IMR-90 (cell line): Measurements from ENCODE around the gene TAF4B. TPM values are rescaled to one million over a fixed set of nuclear protein-coding genes. Genes with fewer than 3 reads are reported as not detected.

Experiments used
- ATAC-seq: fragments of 200-7000 bp; cut with Tn5 transposase; 2 replicates; pipeline ENCODE4 v1.9.1; 2020; ENCODE audit warnings: low read depth, mild to moderate bottlenecking, moderate library complexity
- BruUV-seq: library from RNA; stranded (reverse); fragments of 400-500 nt; replicated peaks from 2 replicates; lab custom pipeline; 2021; lab: Mats Ljungman, UMichigan
- CTCF ChIA-PET: fragments of 300-600 bp; formaldehyde crosslinking; extraction: SDS; loops from one replicate; lab custom pipeline; 2021; ENCODE audit warnings: antibody characterized with exemption; lab: Yijun Ruan, JAX
- POLR2A ChIA-PET: fragments of 300-600 bp; sonication (Branson Sonifier 250); formaldehyde crosslinking; loops from one replicate; lab custom pipeline; 2022; ENCODE audit warnings: antibody characterized with exemption; ENCODE audit not compliant: unreplicated experiment; lab: Charles Lee
- DNase-seq: peaks from one replicate; pipeline ENCODE4 v3.0.0; 2013
- H2AFZ ChIP-seq: replicated peaks from 2 replicates; pipeline ENCODE3; 2013; ENCODE audit warnings: low read length, mild to moderate bottlenecking; ENCODE audit not compliant: poor library complexity
- H2AK5ac ChIP-seq: 2 replicates; pipeline ENCODE4 v1.6.1; 2013; ENCODE audit warnings: low read depth, low read length, inconsistent platforms
- H2AK9ac ChIP-seq: replicated peaks from 2 replicates; pipeline ENCODE3; 2013; ENCODE audit warnings: mild to moderate bottlenecking, low read depth, low read length, moderate library complexity; ENCODE audit not compliant: poor library complexity
- H2BK120ac ChIP-seq: 2 replicates; pipeline ENCODE4 v1.6.1; 2013; ENCODE audit warnings: low read depth, low read length, inconsistent platforms
- H2BK15ac ChIP-seq: 3 replicates; pipeline ENCODE4 v1.6.1; 2013; ENCODE audit warnings: low read depth, low read length, inconsistent platforms
- H2BK20ac ChIP-seq: 2 replicates; pipeline ENCODE4 v1.6.1; 2013; ENCODE audit warnings: low read depth, mild to moderate bottlenecking, inconsistent platforms, low read length, moderate library complexity
- H2BK5ac ChIP-seq: 2 replicates; pipeline ENCODE4 v1.6.1; 2013; ENCODE audit warnings: mild to moderate bottlenecking, low read depth, low read length, inconsistent platforms; ENCODE audit not compliant: poor library complexity, severe bottlenecking
- H3K14ac ChIP-seq: replicated peaks from 2 replicates; pipeline ENCODE4 v1.6.1; 2013; ENCODE audit warnings: low read depth, low read length, inconsistent platforms
- H3K18ac ChIP-seq: 2 replicates; pipeline ENCODE4 v1.6.1; 2013; ENCODE audit warnings: low read depth, low read length, control low read depth
- H3K23ac ChIP-seq: 2 replicates; pipeline ENCODE4 v1.6.1; 2013; ENCODE audit warnings: low read depth, low read length, inconsistent platforms
- H3K27ac ChIP-seq: 2 replicates; pipeline ENCODE4 v1.5.1; 2013; ENCODE audit warnings: mild to moderate bottlenecking, control low read depth, low read length; ENCODE audit not compliant: insufficient read depth
- H3K27me3 ChIP-seq: 2 replicates; pipeline ENCODE4 v1.6.1; 2013; ENCODE audit warnings: low read length; ENCODE audit not compliant: control insufficient read depth, insufficient read depth
- H3K36me3 ChIP-seq: 2 replicates; pipeline ENCODE4 v1.6.1; 2013; ENCODE audit warnings: low read length, mixed read lengths; ENCODE audit not compliant: control insufficient read depth, insufficient read depth
- H3K4ac ChIP-seq: 2 replicates; pipeline ENCODE4 v1.6.1; 2013; ENCODE audit warnings: low read depth, low read length, inconsistent platforms
- H3K4me1 ChIP-seq: 2 replicates; pipeline ENCODE4 v1.6.1; 2013; ENCODE audit warnings: low read length, mixed read lengths; ENCODE audit not compliant: control insufficient read depth, insufficient read depth
- H3K4me2 ChIP-seq: 2 replicates; pipeline ENCODE4 v1.6.1; 2013; ENCODE audit warnings: low read depth, mild to moderate bottlenecking, control low read depth, low read length, moderate library complexity
- H3K4me3 ChIP-seq: 2 replicates; pipeline ENCODE4 v1.5.1; 2013; ENCODE audit warnings: low read depth, mild to moderate bottlenecking, control low read depth, low read length, moderate library complexity; ENCODE audit not compliant: insufficient read depth
- H3K56ac ChIP-seq: 2 replicates; pipeline ENCODE4 v1.6.1; 2013; ENCODE audit warnings: low read length, inconsistent platforms; ENCODE audit not compliant: insufficient read depth; ENCODE audit errors: extremely low read depth
- H3K79me1 ChIP-seq, 2 experiments: 2 replicates each; pipeline ENCODE4 v1.6.1; 2013; ENCODE audit warnings: low read length in 2 of 2, inconsistent platforms in 1 of 2, low read depth in 1 of 2
- H3K9ac ChIP-seq: 2 replicates; pipeline ENCODE4 v1.6.1; 2013; ENCODE audit warnings: low read depth, low read length, control low read depth
- H3K9me1 ChIP-seq: 2 replicates; pipeline ENCODE4 v1.6.1; 2013; ENCODE audit warnings: low read length, inconsistent platforms; ENCODE audit not compliant: insufficient read depth
- H3K9me3 ChIP-seq: 2 replicates; pipeline ENCODE4 v1.6.1; 2013; ENCODE audit warnings: low read length; ENCODE audit not compliant: control insufficient read depth, insufficient read depth
- H4K20me1 ChIP-seq: 2 replicates; pipeline ENCODE4 v1.6.1; 2013; ENCODE audit warnings: low read length, inconsistent platforms; ENCODE audit not compliant: insufficient read depth
- H4K5ac ChIP-seq: 2 replicates; pipeline ENCODE4 v1.6.1; 2013; ENCODE audit warnings: mild to moderate bottlenecking, low read depth, low read length, control low read depth
- H4K8ac ChIP-seq, 2 experiments: 2 replicates each; pipeline ENCODE4 v1.6.1; 2013; ENCODE audit warnings: low read depth in 2 of 2, low read length in 2 of 2, control low read depth in 1 of 2, inconsistent platforms in 1 of 2
- H4K91ac ChIP-seq: 2 replicates; pipeline ENCODE4 v1.6.1; 2013; ENCODE audit warnings: low read depth, low read length, inconsistent platforms; ENCODE audit not compliant: insufficient read depth
- BHLHE40 ChIP-seq: fragments of 150-350 bp; IDR thresholded peaks from 2 replicates; pipeline ENCODE4 v1.6.1; 2016; ENCODE audit warnings: mild to moderate bottlenecking, low read depth, low read length
- CEBPB ChIP-seq: IDR thresholded peaks from 2 replicates; pipeline ENCODE4 v1.6.1; 2012; ENCODE audit warnings: low read depth, low read length, improper control_type of control experiment
- CHD1 ChIP-seq: IDR thresholded peaks from 2 replicates; pipeline ENCODE4 v1.6.1; 2012; ENCODE audit warnings: low read depth, low read length, improper control_type of control experiment
- FOS ChIP-seq: fragments of 150-350 bp; IDR thresholded peaks from 2 replicates; pipeline ENCODE4 v1.6.1; 2016; ENCODE audit warnings: low read depth, low read length
- MAFK ChIP-seq: IDR thresholded peaks from 2 replicates; pipeline ENCODE4 v1.6.1; 2012; ENCODE audit warnings: low read depth, low read length, improper control_type of control experiment
- MAZ ChIP-seq: IDR thresholded peaks from 2 replicates; pipeline ENCODE4 v1.6.1; 2012; ENCODE audit warnings: low read depth, mild to moderate bottlenecking, low read length, improper control_type of control experiment, moderate library complexity, borderline replicate concordance
- MXI1 ChIP-seq: IDR thresholded peaks from 2 replicates; pipeline ENCODE4 v1.6.1; 2012; ENCODE audit warnings: low read depth, mild to moderate bottlenecking, low read length, moderate library complexity, borderline replicate concordance
- NFE2L2 ChIP-seq: fragments of 150-350 bp; IDR thresholded peaks from 2 replicates; pipeline ENCODE4 v1.6.1; 2016; ENCODE audit warnings: low read depth, mild to moderate bottlenecking, low read length
- POLR2A ChIP-seq: IDR thresholded peaks from 2 replicates; pipeline ENCODE4 v1.6.1; 2012; ENCODE audit warnings: mild to moderate bottlenecking, low read depth, low read length
- RAD21 ChIP-seq: IDR thresholded peaks from 2 replicates; pipeline ENCODE4 v1.6.1; 2012; ENCODE audit warnings: low read length, improper control_type of control experiment
- RCOR1 ChIP-seq: IDR thresholded peaks from 2 replicates; pipeline ENCODE4 v1.6.1; 2012; ENCODE audit warnings: mild to moderate bottlenecking, low read length, improper control_type of control experiment; ENCODE audit not compliant: insufficient replicate concordance
- RFX5 ChIP-seq: IDR thresholded peaks from 2 replicates; pipeline ENCODE4 v1.8.0; 2012; ENCODE audit warnings: low read depth, mild to moderate bottlenecking, low read length, moderate library complexity
- SMC3 ChIP-seq: fragments of 150-350 bp; IDR thresholded peaks from 2 replicates; pipeline ENCODE4 v1.6.1; 2016; ENCODE audit warnings: low read depth, mild to moderate bottlenecking, antibody characterized with exemption, low read length, moderate library complexity
- WGBS, 2 experiments: methylation state at CpG; one replicate each; pipeline versions ENCODE4 v1.1.5 to v1.1.7; 2013; ENCODE audit warnings: missing lambda C conversion rate in 2 of 2; ENCODE audit not compliant: insufficient read length in 1 of 2; ENCODE audit errors: extremely low coverage in 2 of 2; 5-methylcytosine and 5-hydroxymethylcytosine counted together
- dilution Hi-C: fragments of 300-500 bp; cut with HindIII; formaldehyde crosslinking; loops from one replicate; pipeline ENCODE4 v1.14.3; 2018; ENCODE audit warnings: low sequenced_read_pairs; ENCODE audit not compliant: unreplicated experiment
- in situ Hi-C: fragments of 300-500 bp; cut with MboI; formaldehyde crosslinking; loops from 3 replicates; pipeline ENCODE4 v1.14.3; 2019; ENCODE audit warnings: low sequenced_read_pairs, inconsistent platforms, mixed read lengths
- intact Hi-C: fragments of 100-400 bp; cut with micrococcal nuclease; formaldehyde crosslinking; loops from 2 replicates; pipeline ENCODE4 v1.10.0; 2022
- polyA plus RNA-seq, 3 experiments: library from polyadenylated mRNA; depleted of rRNA; stranded (reverse); fragments of >200 nt; gene quantifications; 2 replicates each; pipeline ENCODE4 v1.2.3, GENCODE V29; 2012; ENCODE audit warnings: low replicate concordance in 1 of 3
- total RNA-seq: library from RNA; depleted of rRNA; stranded (reverse); fragments of >200 nt; gene quantifications from 2 replicates; pipeline ENCODE4 v1.2.3, GENCODE V29; 2012
- TF ChIP-seq, protein P1 (sequence below): fragments of 150-350 bp; IDR thresholded peaks from 2 replicates; pipeline ENCODE4 v1.6.1; 2017; ENCODE audit warnings: mild to moderate bottlenecking, antibody characterized with exemption, low read length, low read depth
- TF ChIP-seq, protein P2 (sequence below): fragments of 150-350 bp; IDR thresholded peaks from 2 replicates; pipeline ENCODE4 v1.6.1; 2016; ENCODE audit warnings: low read depth, mild to moderate bottlenecking, low read length, moderate library complexity, borderline replicate concordance
- TF ChIP-seq, protein P3 (sequence below): conservative IDR thresholded peaks from 2 replicates; pipeline ENCODE4 v1.5.1; 2012; ENCODE audit warnings: mild to moderate bottlenecking, low read depth, low read length, improper control_type of control experiment

Gene TAF4B
- total and polyA plus RNA-seq, 2 of the 4 experiments (the other 2 are of a cell fraction) = 0.38 to 1.1 TPM

DNA sequence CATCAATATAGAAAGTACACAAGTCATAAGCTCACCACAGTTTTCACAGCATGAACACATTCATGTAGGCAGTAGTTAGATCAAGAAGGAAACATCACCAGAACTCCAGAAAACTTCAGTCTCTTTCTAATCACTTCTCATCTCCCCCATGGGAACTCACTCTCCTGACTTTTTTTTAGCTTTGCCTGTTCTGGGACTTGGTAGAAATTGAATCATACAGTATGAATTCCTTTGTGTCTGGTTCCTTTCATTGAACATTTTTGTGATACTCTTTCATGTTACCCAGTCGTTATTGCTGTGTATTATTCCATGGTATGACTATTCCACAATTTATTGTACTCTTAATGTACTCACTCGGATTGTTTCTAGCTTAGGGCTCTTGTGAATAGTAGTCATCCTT is 160.2 kb downstream of the TAF4B start:
- ChIA-PET CTCF (no interaction called here), POLR2A (no interaction called here)
- no peaks in the 10 kb centered on the region for H3K9me1 ChIP-seq
- H2AK9ac ChIP-seq = no peak overlapping the region
- no peak overlapping the region for H2BK15ac ChIP-seq
- H3K56ac ChIP-seq = no peak overlapping the region
- H3K18ac ChIP-seq = no peak overlapping the region
- no peaks in the 10 kb centered on the region for H3K4me1 ChIP-seq
- intact Hi-C loops = loop anchor here (10.0 kb wide), 2 partner anchors 452 to 618 kb away; no protein-coding TSS in a partner anchor
- no peaks in the 10 kb centered on the region for H3K79me1 ChIP-seq
- WGBS, 2 experiments = no CpG with 5 or more reads among the region's 2 CpGs
- no peak overlapping the region for H2BK20ac ChIP-seq
- H2BK120ac ChIP-seq = no peak overlapping the region
- no peak for TF ChIP-seq MAFK
- TF ChIP-seq, protein P1, sequence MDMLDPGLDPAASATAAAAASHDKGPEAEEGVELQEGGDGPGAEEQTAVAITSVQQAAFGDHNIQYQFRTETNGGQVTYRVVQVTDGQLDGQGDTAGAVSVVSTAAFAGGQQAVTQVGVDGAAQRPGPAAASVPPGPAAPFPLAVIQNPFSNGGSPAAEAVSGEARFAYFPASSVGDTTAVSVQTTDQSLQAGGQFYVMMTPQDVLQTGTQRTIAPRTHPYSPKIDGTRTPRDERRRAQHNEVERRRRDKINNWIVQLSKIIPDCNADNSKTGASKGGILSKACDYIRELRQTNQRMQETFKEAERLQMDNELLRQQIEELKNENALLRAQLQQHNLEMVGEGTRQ = no peak
- TF ChIP-seq FOS = no peak
- TF ChIP-seq, protein P2, sequence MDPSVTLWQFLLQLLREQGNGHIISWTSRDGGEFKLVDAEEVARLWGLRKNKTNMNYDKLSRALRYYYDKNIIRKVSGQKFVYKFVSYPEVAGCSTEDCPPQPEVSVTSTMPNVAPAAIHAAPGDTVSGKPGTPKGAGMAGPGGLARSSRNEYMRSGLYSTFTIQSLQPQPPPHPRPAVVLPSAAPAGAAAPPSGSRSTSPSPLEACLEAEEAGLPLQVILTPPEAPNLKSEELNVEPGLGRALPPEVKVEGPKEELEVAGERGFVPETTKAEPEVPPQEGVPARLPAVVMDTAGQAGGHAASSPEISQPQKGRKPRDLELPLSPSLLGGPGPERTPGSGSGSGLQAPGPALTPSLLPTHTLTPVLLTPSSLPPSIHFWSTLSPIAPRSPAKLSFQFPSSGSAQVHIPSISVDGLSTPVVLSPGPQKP = no peak
- TF ChIP-seq POLR2A = no peak
- no peak for TF ChIP-seq CEBPB
- no peak for TF ChIP-seq MAZ
- TF ChIP-seq CHD1 = no peak
- TF ChIP-seq MXI1 = no peak
- no peak for TF ChIP-seq NFE2L2
- TF ChIP-seq RCOR1 = no peak
- TF ChIP-seq RAD21 = no peak
- TF ChIP-seq SMC3 = no peak
- TF ChIP-seq, protein P3, sequence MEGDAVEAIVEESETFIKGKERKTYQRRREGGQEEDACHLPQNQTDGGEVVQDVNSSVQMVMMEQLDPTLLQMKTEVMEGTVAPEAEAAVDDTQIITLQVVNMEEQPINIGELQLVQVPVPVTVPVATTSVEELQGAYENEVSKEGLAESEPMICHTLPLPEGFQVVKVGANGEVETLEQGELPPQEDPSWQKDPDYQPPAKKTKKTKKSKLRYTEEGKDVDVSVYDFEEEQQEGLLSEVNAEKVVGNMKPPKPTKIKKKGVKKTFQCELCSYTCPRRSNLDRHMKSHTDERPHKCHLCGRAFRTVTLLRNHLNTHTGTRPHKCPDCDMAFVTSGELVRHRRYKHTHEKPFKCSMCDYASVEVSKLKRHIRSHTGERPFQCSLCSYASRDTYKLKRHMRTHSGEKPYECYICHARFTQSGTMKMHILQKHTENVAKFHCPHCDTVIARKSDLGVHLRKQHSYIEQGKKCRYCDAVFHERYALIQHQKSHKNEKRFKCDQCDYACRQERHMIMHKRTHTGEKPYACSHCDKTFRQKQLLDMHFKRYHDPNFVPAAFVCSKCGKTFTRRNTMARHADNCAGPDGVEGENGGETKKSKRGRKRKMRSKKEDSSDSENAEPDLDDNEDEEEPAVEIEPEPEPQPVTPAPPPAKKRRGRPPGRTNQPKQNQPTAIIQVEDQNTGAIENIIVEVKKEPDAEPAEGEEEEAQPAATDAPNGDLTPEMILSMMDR = no peak
- no peak for TF ChIP-seq BHLHE40
- TF ChIP-seq RFX5 = no peak
- no peak for DNase-seq
- H3K23ac ChIP-seq = no peak overlapping the region
- dilution Hi-C loops = no loop called here
- no peak overlapping the region for H3K9ac ChIP-seq
- no peak overlapping the region for H3K27ac ChIP-seq
- no peak overlapping the region for H2BK5ac ChIP-seq
- no peak for ATAC-seq
- H3K36me3 ChIP-seq = no peaks in the 10 kb centered on the region
- no peak overlapping the region for H3K4ac ChIP-seq
- H4K20me1 ChIP-seq = no peaks in the 10 kb centered on the region
- H2AK5ac ChIP-seq = no peak overlapping the region
- no peaks in the 10 kb centered on the region; the same call in 1 of the 2 replicates for H3K27me3 ChIP-seq
- no peak overlapping the region for H3K14ac ChIP-seq
- no peak overlapping the region for H4K91ac ChIP-seq
- H3K9me3 ChIP-seq = no peaks in the 10 kb centered on the region
- no TSS peak for BruUV-seq
- in situ Hi-C loops = no loop called here
- no peak overlapping the region for H3K4me2 ChIP-seq
- H4K8ac ChIP-seq = no peak overlapping the region
- no peak overlapping the region for H2AFZ ChIP-seq
- H4K5ac ChIP-seq = no peak overlapping the region
- no peak overlapping the region for H3K4me3 ChIP-seq
